ENCODE data around the gene NKAPL.

NKAPL gene

DNA sequence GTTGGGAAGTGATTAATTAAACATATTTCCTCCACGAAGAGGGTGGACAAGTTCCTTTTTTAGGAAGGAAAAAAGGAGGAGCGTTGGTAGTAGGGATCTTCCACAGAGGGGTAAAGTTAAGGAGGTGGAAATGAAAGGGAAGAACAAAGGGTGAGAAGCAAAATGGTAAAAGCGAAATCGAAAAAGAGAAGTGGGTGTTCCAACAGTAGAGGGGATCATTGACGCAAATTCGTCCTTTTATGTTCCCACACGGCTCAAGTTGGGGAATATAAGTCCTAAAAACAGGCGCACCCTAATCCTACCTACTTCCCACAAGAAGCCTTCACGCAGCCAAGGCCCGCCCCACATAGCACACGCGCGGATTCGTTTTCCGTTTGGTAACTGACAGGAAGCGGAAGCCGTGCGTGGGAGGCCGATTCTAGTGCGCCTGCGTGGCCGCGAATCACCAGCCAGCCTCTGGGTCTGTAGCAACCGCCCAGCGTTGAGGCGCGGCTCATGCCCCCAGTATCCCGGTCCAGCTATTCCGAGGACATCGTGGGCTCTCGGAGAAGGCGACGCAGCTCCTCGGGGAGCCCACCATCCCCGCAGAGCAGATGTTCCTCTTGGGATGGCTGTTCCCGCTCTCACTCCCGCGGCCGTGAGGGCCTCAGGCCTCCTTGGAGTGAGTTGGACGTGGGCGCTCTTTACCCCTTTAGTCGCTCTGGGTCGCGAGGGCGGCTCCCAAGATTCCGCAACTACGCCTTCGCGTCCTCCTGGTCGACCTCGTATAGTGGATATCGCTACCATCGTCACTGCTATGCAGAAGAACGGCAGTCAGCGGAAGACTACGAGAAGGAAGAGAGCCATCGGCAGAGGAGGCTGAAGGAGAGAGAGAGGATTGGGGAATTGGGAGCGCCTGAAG lies at the start of gene NKAPL:
TSS of gene NKAPL (plus strand) at position 421 of the 901 bp plus-strand sequence. CDS start at position 496, 75 bp downstream.
- no peak for DNase-seq

DNA sequence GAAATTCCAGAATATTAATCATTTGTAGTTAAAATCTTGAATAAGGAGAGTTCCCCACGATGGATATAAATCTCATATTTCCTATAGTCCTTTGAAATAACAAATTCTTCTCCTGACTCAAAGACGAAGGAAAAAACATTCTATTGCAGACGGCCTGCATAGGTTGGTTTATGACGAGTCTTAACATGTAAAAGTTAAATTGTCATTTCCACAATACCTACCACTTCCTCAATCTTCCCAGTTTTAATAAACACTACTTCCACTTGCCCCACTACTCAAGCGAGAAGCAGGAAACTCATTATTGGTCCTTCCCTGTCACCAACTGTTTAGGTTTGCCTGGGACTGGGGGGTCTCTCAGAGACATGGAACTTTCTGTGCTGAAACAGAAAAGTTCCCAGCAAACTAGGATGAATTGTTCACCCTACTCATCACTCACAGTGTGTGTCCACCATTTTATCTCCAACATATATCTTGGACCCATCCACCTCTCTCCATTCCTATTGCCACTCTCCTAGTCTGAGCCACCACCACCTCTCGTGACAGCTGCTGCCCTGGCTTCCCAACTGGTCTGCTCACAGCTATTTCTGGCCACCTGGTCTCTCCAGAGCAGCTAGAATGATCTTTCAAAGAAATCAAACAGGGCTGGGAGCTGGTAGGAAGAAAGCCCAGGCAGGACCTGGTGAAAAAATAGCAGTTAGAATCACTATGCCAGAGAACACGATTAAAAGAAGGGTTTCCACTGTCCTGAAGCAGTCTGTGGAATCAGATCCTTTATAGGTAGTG lies 49.2 kb upstream of the NKAPL start:
- DNase-seq = no peak

DNA sequence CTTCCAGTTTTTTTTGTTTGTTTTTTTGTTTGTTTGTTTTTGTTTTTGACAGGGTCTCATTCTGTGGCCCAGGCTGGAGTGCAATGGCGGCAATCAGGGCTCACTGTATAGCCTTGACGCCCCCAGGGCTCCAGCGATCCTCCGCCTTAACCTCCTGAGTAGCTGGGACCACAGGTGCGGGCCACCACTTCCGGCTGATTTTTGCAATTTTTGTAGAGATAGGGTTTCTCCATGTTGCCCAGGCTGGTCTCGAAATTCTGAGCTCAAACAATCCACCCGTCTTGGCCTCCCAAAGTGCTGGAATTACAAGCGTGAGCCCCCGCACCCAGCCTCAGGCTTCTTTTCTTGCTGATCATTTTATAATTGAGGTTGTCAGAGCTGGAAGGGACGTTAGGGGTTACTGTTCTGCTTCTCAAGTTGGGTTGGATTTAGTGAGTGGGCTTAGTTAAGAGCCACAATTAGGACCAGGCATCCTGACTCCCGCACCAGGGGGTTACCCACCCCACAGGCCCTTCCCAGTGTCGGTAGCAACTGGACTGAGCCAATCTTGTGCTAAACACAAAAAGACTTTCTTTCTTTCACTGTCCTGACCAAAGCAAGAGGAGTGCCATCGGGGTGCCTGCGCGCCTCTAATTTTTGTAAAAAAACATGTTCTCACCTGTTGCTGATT lies 47.1 kb upstream of the NKAPL start:
- no peak for DNase-seq

DNA sequence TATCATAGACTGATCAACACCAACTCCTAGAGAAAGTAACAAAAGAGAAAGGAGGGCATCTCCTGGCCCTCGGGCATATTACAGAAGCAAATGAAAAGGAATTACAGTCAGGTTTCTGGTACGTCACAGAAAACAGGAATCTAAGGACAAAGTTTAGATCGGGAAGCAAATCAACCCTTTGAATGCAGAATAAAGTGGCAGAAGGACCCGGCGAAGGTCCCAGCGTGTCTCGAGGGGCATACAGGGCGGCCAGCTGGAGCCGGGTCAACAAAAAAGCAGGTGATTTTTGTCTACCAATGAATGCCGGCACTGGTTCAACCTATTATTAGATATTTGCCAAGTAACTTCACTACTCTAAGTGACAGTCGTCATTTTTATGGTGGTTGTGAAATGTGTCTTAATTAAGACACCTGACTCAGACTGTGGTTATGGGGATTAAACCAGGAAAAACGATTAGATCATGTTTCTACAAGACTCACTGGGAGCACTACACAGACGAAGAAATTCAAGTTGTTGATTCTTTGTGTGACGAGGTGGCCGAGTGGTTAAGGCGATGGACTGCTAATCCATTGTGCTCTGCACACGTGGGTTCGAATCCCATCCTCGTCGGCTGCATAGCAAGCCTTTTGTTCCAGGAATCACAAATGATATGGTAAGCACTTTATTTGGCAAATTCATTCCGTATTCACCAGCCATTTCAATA lies 46.4 kb upstream of the NKAPL start:
- DNase-seq = peak; percentile 68

DNA sequence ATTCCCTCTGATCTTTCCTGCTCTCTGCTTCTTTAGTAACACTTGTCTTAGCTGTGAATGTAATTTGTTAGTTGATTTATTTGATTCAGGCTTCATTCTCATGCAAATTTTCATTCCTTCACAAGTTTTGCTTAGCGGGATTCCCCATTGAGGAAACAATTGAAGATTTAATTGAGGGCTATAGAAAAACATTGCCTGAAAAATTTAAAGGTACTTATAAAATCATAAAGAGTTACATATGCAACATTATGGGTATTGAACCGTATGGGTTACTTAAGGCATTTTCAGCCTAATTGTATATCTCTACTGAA lies 45.9 kb upstream of the NKAPL start:
- DNase-seq = no peak

DNA sequence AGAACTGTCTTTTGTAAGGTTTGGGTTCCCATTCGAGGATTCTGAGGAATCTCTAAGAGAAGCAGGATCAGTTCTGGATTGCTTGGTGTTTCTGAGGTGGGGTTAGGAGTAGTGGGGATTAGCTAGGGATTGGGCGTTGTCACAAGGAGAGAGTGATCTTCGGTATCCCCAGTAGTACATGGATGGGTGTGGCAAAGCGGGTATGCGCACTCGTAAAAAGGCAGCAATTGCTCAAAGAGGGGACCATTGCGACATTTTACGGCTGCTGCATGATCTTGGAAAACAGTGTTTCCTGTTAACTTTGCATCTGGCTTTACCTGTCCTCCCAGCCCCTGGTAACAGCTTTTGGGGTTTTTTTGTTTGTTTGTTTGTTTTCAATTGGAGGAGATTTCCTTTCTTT lies 43.7 kb upstream of the NKAPL start:
- no peak for DNase-seq

DNA sequence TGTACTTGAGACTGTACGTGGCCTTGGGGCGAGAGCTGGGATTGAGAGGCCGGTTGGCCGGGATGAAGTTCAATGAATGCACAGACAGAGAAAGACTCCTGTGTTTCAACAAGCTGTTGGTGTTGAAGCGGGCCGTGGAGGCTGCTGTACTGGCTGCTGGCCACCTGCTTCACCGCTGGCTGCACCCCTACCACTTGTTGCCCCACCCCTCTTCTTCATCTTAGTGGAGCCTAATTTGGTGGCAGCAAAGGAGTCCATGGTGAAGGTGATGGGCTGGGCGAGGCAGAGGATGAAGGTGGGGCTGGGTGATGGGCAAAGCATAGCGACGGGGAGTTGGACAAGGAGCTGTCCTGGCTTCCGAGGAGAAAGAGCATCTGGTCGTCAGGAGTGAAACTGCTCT lies 41.2 kb upstream of the NKAPL start:
- DNase-seq = no peak

DNA sequence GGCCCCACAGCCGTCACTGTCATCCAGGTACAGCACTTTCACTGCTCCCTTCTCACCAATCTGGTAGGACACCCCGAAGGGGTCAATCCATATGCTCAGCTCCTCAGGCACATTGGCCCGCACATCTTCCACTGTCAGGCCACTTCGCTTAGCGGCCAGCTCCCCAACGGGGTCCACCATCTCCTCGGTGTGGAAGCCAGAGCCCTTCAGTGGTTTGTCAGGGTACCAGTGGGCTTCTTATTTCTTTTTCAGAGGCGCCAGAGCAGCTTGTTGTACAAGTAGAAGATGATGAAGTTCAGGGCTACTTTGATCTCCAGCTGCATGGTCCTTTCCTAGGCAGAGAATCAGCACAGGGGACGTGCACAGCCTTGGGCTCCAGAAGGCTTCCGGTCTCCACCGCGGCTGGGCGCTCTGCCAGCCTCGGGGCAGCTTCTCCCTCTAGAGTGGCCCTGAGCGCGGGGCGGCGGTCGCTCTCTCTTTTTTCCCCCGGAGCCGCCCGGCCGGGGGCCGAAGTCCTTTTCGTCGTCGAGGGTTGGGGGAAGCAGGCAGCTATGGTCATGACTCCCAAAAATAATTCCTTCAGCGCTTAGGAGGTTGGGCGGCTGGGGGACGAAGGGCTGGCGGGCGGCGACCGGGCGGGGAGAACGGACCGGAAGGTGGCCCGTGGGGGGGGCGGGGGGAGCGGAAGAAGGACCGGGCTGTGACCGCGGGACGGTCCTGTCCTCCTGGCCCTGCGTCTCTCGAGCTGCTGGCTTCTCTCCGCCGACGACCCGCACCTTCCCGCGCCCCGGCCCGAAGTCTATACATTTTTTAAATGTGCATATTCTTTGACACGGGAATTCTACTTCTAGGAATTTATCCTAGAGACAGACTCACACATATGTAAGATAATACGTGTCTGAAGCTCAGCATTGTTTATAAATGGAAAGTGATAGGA lies 40.5 kb upstream of the NKAPL start:
- peak; percentile 66 for DNase-seq

DNA sequence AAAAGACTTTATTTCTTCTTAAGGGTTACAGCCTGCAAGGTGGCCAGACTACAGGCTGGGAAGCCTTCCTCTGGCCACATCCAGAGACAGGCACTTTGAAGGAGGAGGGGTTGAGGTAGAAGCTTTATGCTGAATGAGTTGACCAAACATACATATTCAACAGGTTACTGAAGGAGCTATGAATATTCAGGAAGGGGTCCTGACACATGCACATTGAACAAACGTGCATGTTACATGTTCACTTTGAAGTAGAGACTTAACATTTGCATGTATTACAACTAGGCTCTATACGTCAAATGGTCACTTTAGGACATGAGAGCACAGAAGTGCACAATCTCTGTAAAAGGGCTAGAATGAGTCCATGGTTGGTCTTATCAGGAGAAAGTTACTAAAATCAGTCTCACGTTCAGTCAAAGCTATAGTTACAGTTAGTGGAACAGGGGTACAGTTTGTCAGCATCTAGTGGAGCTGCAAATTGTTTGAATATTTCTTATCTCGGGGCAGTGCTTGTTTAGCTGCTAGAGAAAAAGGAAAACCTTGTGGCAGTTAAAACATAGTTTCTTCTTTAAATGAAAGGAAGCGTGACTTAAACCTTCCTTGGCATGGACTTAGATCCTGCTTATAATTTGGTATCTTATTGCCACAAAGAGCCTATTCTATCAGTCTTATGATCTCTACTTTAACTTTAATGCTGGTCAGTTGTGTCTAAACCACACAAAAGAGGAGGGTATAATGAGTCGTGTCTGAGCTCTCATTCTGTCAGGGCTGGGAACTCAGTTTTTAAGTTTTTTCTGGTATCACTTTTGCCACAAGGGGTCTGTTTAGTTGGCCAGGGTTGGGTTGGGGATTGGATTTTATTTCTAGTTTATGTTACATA lies 38.6 kb upstream of the NKAPL start:
- DNase-seq = no peak

DNA sequence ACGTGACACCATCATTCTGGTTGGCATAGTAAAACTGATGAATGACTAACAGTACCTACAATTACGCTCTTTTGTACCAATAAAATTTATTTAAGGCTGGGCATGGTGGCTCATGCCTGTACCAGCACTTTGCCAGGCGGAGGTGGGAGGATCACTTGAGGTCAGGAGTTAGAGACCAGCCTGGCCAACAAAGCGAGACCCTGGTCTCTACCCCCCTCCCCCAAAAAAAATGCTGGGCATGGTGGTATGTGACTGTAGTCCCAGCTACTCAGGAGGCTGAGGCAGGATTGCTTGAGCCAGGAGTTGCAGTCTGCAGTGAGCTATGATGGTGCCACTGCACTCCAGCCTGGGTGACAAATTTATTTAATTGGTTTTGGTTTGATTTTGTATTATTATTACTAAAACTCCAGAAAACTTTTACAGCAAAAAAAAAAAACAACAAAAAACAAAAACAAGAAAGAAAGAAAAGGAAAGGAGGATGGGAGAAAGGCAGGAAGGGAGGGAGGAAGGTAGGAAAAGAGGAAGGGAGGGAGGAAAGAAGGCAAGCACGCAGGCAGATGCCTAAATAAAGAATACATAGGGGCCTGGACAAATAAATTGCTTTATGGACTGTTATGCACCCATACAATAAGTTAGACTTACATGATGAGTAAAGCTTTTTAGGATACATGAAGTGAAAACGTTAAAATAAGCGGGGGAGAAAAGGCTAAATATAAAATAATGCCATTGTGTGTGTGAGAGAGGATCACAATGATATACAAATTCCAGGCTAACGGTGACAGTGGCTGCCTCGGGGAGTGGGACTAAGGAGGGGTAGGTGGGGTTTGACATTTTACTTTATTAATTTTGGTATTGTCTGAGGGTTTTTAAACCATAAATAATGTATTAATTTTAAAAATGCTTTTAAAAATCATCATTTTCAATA lies 34.7 kb upstream of the NKAPL start:
- no peak for DNase-seq

DNA sequence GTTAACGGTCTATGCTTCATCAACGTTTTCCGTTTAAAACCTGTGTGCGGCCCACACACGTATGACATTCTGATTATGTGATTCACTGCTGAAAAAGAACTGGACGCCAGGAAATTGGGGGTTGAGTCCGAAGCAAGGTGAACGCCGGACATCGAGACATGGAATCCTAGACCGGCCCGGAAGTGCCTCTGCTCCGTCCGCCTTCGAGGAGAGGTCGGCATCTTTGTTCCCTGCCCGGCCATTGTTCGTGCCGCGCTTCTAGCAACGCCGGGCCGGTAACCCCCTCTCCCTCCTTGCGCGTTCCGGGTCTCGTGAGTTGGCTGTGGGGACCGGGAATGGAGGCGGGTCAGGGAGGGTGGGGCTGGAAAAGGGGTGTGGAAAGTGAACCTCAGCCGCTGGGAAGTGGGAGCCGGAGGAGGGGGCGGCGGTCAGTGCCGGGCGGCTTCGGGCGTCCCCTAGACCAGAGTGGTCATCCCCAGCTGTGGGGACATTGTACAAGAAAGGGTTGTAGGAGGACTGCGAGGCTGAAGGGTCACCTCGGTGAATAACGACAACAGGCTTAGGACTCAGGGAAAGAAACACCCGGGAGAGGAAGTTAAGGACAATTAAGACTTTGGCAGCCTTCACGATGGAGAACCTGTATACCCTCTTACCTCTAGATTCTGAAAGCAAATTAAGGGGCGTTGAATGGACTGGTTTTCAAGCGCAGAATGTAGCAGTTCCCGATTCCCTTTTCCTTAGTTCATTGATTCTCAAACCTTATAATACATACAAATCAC lies 33.9 kb upstream of the NKAPL start, which contains the start of gene ZSCAN9:
TSS of gene ZSCAN9 (plus strand) at position 220 of the 779 bp plus-strand sequence. CDS start 1,810 bp downstream, outside the sequence.
- DNase-seq = peak; percentile 90

DNA sequence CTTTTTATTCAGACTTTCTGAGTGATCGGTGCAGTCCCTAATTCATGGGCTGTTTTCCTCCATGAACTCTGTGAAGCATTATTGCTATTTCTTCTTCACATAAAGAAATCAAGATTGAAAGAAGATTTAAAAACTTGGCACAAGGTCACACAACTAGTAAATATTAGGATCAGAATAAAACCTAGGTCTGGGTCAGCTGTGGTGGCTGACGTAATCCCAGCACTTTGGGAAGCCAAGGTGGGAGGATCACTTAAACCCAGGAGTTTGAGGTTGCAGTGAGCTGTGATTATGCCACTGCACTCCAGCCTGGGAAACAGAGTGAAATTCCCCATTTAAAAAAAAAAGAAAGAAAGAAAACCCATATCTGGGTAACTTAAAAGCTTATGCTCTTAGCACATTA lies 32.6 kb upstream of the NKAPL start:
- DNase-seq = no peak

DNA sequence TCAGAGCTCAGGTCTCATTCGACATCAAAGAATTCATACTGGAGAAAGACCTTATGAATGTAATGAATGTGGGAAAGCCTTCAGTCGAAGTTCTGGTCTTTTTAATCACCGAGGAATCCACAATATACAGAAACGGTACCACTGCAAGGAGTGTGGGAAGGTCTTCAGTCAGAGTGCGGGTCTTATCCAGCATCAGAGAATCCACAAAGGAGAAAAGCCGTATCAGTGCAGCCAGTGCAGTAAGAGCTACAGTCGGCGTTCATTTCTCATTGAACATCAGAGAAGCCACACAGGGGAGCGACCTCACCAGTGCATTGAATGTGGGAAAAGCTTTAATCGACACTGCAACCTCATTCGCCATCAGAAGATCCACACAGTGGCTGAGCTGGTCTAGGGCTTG lies 26.3 kb upstream of the NKAPL start:
- DNase-seq = no peak

DNA sequence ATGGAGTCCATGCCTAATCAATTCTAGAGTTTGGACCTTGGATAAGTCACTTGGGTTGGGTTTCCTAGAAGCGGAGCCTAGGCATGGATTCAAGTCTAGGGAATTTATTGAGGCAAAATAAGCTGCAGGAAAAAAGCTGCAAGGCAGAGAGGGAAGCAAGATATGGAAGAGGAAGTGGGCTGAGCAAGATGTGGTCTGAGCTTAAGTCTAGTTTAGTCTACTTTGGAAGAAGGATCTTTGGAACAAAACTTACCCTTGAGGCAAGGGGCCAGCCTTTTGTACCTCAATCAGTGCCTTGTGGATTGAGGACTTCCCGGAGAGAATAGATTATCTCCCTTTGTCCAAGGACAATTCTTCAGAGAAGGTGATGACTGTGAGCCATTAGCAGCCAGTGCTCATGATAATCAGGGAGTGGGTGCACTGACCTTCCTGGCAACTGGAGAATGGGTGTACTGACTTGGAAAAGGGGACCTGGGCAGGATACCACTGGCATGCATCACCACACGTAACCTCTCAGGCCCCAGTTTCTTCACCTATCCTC lies 23.1 kb upstream of the NKAPL start:
- no peak for DNase-seq

DNA sequence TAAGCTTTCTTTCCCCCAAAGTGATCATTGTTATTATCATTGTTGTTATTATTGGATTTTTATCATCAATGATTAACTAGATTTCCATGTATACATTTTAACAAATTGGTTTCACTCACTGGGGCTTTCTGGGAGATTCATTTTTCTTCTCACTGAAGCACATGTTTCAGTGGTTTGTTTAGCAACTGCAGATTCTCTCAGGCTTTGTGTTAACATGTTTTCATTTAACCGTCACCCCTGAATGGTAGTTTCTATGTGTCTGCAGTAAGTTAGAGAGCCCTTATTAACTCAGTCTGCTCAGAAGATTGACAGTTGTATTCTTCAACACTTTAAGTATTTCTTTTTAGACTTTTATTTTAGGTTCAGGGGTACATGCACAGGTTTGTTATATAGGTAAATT lies 19.5 kb upstream of the NKAPL start:
- DNase-seq = no peak

DNA sequence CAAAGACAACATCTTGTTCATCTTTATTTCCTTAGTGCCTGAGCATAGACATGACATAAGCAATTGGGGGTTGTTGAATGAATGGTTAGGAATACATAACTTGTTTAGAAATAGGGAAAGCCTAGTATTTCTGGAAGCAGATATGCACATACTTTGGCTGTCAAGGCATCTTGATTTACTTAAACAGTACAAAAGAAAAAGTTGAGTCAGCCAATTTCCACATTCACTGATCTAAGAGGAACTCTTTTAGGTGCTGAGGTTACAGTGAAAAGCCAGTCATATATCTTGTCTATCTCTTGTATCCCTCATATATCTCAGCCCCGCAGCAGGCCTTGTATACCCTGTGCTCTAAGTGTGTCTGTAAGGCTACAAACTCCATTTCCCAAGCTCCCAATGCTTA lies 18.6 kb upstream of the NKAPL start:
- DNase-seq = no peak

DNA sequence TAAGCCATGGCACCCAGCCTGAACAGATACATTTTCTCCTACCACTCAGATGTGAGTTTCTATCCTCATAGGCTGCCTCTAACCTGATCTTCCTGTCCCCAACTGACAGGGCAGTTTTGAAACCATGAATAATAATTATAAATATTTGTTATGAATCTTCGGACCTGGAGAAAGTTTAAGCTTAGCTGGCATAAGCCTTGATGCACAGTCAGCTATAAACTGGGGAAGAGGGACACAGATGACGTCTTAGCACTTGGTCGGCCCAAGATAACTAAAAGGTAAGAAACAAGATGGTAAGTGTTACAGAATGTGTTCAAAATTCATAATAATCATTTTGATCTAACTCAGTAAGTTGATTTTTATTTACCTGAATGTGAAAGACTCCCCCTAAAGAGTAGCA lies 15.2 kb upstream of the NKAPL start:
- DNase-seq = no peak

DNA sequence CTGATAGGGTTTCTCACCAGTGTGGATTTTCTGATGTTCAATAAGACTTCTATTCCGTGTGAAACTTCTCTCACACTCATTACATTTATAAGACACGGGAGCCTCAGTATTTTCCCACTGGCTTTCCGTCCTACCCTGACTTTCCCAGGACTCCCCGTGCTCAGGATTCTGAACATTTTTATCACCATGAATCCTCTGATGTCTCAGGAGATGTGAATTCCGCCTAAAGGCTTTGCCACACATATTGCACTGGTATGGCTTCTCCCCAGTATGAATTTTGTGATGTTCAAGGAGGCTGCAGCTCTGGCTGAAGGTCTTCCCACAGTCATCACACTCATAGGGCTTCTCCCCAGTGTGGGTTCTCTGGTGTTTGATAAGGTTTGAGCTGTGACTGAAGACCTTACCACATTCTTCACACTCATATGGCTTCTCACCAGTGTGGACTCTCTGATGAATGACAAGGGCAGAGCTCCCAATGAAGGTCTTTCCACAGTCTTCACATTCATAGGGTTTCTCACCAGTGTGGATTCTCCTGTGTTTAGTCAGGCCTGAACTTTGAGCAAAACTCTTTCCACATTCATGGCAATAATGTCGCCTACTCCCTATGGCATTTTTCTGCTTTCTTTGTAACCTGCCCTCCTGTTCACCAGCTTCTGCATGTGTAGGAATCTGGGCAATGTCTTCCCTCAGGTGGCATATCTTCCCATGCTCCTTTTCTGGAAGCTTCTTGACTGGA lies 13.7 kb upstream of the NKAPL start:
- no peak for DNase-seq

Measured in HCEC 1CT (cell line).